RPMI8226 (cell line): ENCODE results near the gene NR2F1.

Experiments
- DNase-seq: peaks from one replicate; pipeline ENCODE4 v3.0.0-alpha.2; 2015

Gene NR2F1

DNA sequence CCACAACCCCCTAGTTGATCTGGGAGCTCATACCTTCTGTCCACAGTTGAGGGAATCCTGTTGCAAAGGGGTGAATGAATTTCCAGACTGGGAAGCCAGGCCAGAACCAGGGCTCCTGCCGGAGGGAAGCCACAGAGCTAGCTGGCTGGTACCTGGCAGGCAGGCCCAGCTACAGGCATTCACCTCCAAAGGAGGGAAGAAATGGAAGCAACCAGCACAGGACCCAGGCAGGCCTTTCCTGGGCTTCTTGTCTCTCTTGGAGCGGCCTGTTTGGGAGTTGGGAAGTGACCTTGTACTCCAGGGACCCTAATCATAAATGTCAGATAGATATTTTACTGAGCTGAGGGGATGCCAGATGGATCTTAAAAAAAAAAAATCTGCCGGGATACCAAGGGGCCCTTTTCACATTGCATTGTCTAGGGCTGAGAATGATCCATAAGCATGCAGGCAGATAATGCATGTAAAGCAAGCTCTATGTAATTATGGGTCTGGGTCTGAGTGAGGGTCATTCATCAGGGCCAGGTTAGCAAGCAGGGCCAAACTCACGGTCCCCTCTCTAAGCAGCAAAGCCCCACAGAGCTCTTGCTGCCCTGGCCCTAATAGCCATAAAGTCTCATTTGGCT is 8.4 kb downstream of the NR2F1 start:
- no peak for DNase-seq

GRCh38 chr5:93592883-93593282 is 9.9 kb downstream of the NR2F1 start:
- no peak for DNase-seq

DNA sequence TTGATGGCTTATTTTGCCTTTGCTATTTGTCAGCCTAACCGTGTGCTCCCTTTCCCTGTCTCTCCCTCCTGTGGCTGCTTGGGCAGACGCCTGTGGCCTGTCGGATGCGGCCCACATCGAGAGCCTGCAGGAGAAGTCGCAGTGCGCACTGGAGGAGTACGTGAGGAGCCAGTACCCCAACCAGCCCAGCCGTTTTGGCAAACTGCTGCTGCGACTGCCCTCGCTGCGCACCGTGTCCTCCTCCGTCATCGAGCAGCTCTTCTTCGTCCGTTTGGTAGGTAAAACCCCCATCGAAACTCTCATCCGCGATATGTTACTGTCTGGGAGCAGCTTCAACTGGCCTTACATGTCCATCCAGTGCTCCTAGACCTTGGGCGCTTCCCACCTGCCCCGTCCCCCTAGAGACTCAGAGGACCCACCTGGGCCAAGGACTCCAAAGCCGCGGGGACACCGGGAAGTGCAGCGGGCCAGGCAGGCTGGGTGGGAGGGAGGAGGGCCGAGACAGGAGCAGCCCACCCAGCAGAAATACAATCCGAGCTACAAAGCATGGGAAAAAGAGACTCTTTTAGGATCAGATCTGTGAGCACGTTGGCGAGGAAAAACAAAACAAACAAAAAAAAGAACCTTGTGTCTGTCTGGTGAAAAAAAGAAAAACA is 10.6 kb downstream of the NR2F1 start:
- DNase-seq = no peak

DNA sequence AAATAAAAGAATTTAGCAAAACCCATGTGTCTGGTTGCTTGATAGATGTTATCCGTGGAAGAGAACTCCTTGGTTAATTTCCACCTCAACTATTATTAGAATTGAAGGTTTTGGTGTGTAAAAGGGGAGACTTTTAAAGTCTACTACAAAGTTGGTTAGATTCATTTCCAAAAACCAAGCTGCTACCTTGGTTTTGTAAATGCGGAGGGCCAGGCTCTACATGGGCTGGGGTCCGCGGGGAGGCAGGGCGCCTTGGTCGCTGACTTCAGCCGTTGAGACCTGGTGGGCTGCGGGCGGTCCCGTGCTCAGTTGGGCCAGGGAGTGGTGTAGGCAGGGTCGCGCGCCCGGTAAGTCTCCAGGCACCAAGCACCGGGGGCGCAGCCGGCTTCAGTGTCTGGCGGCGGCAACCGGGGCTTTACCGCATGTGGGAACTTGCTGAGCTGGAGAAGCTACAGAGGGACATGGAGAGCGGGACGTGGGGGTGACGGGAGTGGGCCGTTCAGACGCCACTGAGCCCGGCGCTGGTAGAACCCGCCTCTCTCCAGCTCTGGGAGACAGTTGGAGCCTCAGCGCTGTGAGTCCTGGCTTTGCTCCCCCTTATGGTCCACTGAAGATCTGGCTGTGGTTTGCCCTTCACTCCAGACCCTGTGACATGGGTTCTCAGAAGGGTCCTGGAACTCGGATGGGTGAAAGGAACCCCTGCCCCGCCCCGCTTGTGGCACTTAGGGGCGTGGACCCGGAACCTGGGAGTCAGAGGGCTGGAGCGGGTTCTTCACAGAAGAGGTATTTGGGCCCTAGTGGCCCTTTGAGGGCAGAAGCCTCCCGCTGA is 11.8 kb downstream of the NR2F1 start:
- DNase-seq = no peak

GRCh38 chr5:93595420-93596147 is 12.6 kb downstream of the NR2F1 start:
- no peak for DNase-seq

DNA sequence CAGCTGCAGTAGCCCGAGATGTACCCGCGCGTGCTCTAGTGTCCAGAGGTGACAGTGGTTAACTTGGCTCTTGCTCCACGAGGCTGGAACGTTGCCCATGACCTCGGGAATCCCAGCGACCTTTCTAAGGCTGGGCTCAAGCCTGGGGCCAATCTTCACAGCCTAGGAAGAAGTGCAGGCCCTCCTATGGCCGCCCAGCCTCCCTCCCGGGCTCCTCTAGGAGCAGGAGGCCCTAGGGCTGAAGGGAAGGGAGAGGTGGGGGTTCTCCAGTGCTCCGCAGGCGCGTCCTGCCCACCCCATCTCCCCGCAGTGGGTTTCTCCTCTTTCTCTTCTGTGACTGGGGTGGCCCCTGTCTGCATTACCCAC is 13.3 kb downstream of the NR2F1 start:
- no peak for DNase-seq

DNA sequence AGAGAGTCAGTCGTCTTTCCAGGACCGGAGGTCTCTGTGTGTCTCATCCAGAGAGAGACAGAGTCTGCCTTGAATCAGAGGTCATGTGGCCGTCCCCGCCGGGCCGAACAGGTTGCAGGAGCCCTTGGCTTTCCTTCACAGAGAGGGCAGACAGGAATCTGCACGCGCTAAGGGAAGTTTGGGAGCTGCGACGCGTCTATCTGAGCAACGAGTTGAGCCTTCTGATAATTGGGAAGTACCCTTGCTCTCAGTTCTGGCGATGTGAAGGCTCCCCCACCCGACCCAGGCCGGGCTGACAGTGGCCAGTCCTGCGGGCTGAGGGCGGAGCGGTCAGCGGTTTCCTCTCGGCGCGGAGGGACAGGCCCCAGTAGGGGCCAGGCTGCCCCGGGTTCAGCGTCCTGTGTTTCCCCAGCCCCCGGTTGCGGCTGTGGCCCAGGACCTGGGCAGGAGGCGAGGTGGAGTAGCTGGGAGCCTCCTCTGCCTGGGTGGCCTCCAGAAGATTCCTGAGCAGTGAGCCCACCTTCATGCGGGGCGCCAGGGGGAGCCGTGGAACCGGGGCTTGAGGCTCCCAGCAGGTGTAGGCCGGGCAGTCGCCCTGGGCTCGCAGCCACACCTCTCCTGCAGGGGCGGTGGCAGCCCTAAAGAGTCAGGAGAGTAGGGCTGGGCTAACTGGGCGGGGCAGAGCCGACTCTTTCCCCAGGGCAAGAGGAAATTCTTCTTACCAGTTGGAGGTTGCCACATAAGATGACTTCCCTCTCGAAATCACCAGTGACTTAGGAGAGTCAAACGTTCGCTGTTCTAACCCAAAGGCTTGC is 13.9 kb downstream of the NR2F1 start:
- DNase-seq = peak; percentile 50

- no peak for DNase-seq
Observed at GRCh38 chr5:93598091-93599000, 15.3 kb downstream of the NR2F1 start.

- no peak for DNase-seq
Observed at GRCh38 chr5:93599001-93599379, 16.0 kb downstream of the NR2F1 start.

DNA sequence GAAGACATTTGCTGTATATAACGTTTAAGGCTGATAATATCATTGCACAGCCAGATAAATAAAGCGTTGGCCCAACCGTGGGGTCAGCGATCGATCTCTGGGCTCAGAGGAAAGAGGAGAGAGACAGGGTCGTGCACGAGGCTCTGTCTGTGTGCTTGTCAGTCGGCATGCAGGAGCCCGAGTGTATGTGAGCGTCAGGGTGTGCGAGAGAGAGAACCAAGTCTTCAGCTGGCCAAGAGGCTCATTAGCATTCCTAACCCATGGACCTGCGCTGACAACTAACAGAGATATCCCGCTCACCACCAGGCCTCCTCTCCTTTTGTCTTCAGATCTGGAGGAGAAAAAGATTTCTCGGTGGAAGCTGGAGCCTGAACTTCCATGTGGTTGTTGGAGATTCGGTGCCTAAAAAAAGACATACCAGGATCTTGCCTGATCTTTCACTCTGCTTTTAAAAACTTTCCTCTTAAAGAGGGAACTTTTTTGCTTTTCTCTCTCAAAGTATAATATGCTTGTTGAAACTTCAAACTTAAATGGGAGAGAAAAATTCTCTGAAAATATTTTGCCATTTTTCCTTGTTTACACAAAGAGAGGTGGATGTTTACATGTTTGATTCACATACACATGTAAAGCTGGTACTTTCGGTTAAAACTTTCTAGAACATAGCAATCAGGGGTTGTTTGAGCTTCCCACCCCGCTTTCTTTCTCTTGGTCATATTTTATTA is 16.5 kb downstream of the NR2F1 start:
- DNase-seq = no peak

DNA sequence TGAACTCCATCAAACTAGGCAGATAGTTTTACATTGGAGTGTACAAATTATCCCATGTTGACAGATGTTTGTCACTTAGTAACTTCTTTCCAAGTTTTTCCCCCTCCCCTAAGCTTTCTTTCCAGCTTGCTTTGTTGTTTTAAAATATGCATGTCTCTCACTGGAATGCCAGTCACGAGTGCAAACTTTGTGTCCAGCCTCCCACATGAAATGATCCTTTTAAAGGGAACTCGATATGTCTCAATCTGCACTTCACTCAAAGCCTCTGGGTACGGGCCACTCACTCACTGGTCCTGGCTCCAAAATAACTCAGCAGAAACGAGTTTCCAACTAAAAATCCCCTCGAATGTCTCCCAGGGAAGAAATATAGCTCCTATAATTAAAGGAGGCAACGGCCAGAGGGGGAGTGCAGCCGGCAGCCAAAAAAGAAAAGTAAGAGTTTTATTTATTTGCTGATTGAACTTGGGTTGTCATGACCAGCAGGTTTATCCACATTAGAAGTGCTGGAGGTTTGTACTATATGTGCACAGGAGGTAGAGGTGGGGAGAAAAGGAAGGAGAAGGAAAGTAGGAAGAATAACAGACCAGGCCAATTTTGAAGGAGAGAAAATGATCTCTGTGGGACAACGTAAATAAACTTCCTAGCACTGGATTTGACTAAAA is 17.5 kb downstream of the NR2F1 start:
- DNase-seq = no peak

DNA sequence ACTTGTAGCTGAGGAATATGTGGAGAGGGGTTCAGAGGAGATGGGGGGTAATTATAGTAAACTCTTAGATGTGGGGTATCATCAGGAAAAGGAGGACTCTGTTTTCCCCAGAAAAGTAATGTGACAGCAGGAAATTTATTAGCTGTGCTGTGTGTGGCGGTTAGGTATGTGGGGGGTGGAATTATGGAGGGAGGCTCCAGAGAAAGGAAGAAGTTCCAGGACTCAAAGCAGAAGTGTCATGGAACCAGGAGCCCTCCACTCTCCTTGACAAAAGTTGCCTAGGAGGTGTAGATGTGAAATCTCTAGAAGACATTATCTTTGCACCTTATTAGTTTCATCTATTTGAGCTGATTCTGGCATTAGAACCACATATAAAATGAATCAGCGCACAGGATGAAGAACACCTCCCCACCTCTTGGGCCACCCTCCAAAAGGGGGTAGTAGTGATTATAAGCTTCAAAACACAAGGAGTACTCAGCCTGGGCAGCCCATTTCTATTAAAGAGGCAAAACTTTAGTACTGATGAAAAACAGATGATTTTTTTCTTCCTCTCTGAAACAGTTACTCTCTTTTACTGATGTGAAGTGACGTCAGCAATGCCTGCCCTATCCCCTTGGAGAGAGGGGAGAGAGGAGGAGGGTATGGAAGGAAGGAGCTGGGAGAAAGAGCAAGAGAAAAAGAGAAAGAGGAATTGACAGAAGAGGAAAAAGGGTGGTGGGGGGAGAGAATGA is 18.2 kb downstream of the NR2F1 start:
- no peak for DNase-seq

DNA sequence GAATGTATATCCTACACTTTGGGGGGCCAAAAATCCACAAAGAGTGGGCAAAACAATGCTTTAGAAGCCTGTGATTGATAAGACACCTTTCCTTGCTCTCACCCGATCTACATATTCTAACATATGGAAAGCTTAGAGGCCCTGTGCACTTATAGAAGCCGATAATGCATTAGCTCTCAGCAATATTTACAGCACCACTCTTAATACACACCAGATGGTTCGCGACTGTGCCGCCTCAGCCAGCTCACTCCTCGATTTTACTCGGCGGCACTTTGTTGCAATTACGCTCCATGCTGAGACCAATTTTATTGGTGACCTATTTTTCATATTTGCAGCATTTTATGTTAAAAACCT is 18.8 kb downstream of the NR2F1 start:
- no peak for DNase-seq

GRCh38 chr5:93602241-93603077 is 19.4 kb downstream of the NR2F1 start:
- DNase-seq = no peak

DNA sequence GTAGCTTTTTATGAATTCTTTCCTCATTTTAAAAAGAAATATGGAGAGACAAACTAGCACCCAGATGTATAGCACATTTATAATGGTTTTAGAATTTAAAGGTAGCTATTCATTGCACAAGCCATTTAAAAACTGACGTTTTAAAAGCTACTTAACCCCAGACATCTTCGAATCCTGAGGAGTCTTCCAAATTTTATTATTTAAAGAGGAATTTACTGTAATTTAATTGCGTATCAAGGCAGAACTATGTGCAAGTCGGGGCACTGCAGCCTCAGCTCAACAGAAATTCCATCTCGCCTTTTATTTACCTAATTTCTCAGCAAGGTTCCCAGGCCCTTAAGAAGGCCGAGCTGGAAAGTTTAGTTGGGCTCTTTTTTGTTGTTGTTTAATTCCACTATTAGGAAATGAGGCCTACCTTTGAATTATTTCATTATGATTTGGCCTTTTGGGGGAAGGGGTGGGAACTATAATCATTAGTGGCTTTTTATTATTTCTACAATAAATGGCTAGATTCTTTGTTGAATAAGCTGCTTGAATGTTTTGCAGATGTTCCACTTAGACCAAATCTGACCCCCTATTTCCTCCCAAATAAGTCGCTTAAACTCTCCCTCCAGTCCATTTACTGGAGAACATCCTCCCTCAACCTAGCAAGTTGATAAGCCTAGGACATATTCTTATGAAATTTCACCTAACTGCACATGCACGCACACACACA is 20.2 kb downstream of the NR2F1 start:
- no peak for DNase-seq

- DNase-seq = no peak
Observed at GRCh38 chr5:93603793-93604643, 21.0 kb downstream of the NR2F1 start.
